ENCODE results near the gene TCOF1.

The TCOF1 gene

DNA sequence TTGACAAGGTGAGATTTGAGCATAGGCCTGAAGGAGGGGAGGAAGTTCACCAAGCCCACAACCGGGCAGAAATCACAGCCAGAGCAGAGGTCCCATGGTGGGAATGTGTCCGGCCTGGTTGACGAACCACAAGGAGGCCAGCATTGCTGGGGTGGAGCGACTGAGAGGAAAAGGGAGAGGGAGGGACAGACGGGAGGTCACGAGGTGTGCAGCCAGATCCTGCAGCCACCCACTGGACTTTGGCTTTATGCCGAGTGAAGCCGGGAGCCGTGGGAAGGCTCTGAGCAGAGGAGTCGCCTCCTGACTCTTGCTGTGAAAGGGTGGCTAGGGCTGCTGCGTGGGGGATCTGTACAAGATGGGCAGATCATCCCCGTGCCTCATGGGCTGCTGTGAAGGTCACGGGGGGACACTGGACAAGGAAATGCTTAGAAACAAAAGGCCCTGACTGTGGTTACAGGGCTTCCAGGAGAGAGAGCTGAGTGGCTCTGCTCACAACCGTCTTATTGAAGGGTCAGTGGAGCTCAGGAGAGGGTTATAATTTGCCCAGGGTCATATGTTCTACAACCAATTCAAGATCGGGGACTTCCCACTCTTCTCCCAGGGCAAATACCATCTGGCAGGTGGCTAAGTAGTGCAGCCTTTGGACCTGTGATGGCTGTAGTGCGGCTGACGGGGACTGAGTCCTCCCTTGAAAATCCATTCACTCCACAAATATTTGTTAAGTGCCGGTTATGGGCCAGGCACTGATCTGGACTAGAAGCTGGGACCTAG lies 70.8 kb downstream of the TCOF1 start:
- DNase-seq (ENCODE audit: low read depth), result no peak

DNA sequence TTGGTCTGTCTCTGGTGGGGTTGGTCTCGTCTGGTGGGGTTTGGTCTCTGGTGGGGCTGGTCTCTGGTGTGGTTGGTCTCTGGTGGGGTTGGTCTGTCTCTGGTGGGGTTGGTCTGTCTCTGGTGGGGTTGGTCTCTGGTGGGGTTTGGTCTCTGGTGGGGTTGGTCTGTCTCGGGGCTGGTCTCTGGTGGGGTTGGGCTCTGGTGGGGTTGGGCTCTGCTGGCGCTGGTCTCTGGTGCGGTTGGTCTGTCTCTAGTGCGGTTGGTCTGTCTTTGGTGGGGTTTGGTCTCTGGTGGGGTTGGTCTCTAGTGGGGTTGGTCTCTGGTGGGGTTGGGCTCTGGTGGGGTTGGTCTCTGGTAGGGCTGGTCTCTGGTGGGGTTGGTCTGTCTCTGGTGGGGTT lies 71.5 kb downstream of the TCOF1 start:
- no peak for DNase-seq (ENCODE audit: low read depth)

DNA sequence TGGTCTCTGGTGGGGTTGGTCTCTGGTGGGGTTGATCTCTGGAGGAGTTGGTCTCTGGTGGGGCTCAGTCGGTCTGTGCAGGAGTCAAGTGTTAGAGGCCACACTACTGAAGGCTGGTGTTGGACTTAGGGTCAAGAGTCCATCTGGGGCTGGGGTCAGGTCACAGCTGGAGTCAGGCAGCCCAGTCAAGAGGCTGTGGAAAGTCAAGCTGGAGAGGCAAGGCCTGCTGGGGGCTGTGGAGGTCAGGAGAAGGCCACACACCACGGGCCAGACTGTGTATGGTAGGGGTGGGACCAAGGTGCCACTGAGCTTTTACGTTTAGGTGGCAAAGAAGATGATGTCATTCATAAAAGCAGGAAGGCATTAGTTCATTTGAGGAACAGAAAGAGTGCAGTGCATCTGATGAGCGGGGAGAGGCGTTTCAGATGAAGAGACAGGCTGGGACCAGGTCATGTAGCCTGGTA lies 71.9 kb downstream of the TCOF1 start:
- no peak for DNase-seq (ENCODE audit: low read depth)

DNA sequence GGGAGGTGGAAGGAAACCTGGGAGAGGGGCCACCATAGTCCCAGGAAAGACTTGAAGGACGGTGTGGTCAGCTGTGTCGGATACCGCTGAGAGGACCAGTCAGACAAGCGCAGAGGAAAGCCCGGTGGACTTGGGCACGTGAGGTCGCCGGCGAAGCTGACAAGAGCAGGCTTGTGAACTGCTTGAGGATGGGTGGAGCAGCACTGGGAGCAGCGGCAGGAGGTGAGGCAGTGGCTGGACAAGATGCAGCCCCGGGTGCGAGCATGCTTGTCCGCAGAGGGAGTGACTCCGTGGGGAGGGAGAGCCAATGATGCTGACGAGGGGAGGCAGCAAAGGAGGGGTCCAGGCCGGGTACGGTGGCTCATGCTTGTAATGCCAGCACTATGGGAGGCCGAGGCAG lies 73.6 kb downstream of the TCOF1 start:
- DNase-seq (ENCODE audit: low read depth), result no peak

DNA sequence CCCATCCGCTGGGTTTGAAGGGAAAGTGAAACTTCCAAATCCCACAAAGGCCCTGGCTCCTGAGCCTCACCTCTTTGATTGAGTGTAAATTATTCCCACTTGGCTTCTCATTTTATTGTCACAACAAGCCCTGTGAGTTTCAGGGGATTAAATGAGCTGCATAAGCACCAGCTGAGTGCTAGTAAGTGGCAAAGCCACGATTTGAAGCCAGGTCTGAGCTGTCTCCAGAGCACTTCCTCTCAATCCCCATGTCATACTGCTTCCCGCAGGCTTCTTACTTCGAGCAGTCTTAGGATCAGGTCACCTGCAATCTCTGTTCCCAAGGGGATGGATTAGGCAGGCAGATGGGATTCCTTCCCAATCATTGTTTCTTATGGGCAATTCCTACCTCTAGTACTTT lies 74.1 kb downstream of the TCOF1 start:
- no peak for DNase-seq (ENCODE audit: low read depth)

DNA sequence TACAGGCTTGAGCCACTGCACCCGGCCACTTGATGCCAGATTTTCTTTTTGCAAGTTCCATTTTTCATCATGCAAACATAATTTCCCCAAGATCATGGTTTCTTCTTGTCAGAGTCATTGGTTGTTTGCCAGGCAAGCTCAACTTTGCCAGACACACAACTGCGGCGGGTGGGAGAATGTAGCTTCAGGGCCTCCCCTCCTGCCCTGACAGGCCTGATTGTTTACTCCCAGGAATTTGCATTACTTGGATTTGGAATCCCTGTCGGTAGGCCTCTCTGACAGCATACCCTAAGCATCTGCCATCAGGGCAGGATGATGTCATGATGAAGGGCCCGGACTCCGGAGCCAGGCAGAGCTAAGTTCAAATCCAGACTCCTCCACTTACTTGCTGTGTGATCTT lies 77.0 kb downstream of the TCOF1 start:
- no peak for DNase-seq (ENCODE audit: low read depth)

DNA sequence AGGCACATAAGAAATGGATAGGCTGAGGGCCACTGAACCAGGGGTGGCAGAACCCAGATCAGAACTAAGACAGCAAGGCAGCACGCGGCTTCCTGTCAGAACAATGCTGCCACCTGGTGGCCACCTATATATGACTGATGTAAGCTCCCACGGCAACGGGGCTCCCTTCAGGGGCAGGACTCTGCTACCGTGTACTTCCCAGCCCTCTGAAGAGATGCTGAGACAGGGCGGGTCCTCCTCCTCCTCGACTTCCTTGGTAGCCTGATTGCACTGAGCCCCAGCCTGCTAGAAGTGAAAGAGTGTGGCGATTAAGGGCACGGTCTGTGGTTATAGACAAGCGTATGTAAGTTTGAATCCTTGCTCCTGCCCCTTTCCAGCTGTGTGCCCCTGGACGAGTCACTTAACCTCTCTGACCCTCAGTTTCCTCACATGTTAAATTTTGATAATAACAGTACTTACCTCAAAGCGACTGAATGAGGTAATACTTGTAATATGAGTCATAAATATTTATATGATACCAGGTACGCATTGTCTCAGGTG lies 78.7 kb downstream of the TCOF1 start:
- peak; percentile 64 for DNase-seq (ENCODE audit: low read depth)

DNA sequence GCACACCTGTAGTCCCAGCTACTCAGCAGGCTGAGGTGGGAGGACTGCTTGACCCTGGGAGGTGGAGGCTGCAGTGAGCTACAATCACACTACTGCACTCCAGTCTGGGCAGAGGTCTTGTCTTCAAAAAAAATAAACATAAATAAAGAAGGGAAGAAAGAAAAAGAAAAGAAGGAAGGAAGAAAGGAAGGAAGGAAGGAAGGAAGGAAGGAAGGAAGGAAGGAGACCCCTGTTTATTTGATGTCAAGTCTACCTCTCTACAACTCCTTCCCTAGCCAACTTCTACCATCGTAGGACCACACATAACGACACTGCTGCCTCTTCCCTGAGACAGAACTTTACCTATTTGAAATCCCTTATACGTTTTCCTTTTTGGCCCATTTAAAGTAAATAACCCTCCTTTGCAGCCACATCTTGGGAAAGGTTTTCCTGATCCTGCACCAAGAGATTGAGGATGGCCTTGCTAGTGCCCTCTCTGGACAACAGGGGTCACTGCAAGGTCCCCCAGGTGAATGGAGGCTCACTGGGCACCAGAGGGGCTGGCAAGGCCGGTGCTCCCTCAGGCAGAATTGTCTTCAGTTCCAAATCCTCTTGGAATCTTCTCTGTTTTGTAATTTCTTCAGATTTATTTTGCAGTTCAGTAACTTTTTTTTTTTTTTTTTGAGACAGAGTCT lies 81.5 kb downstream of the TCOF1 start:
- DNase-seq (ENCODE audit: low read depth), result no peak

DNA sequence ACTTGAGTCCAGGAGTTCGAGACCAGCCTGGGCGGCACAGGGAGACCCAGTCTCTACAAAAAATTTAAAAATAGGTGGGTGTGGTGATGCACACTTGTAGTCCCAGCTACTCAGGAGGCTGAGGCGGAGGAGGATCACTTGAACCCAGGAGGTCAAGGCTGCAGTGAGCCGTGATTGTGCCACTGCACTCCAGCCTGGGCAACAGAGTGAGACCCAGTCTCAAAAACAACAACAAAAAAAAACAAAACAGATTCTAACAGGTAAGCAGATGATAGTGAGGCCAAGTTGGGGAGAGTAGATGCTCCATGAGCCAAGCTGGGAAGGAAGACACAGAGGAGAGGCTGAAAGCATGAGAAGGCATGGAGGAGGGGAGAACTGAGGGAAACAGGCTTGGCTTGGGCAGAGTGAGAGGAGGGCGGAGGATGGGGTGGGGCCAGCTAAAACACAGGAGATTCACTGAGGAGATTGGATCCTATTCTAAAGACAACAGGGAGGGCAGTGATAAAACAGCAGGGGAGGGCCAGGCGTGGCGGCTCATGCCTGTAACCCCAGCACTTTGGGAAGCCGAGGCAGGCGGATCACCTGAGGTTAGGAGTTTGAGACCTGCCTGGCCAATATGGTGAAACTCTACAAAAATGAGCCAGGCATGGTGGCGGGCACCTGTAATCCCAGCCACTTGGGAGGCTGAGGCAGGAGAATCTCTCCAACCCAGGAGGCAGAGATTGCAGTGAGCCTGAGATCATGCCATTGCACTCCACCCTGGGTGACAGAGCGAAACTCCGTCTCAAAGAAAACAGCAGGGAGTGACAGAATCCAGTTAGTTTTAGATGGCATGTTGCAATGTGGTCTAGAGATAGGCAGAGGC lies 83.7 kb downstream of the TCOF1 start:
- no peak for DNase-seq (ENCODE audit: low read depth)

DNA sequence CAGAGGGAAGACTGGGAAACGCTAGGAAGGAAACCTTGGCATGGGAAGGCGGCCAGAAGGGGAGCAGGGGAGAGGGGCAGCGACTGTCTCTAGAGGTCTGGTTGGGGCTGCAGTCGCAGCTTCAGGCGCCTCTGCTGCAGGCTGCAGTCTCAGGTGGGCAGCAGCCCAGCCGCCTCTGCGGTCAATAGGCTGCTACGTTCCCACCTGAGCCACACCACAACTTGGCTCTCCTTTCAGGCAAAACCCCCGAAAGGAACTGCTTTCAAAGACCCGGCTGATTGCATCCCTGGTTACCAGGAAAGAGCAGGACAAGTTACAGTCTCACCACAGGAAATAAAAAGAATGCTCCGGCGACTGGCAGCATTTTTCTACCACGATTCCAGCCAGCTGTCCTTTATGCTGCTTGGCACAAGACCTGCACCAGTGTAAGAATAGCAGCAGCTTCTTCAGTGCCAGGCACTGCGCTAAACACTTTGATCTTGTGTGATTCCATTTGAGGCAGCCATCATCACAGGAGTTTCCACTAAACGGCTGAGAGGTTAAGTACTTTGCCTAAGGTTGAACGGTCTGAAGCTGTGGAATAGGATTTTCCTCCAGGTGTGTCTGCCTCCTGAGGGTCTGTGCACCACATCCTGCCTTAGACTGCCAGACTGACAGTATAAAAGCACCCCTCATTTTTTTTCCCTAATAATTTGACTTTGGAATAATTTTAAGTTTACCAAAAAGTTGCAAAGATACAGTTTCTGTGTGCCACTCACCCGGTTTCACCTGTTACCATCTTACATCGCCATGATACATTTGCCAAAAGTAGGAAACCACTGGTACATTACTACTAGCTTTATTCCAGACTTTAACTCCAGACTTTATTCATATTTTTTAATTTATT lies 84.6 kb downstream of the TCOF1 start:
- no peak for DNase-seq (ENCODE audit: low read depth)

DNA sequence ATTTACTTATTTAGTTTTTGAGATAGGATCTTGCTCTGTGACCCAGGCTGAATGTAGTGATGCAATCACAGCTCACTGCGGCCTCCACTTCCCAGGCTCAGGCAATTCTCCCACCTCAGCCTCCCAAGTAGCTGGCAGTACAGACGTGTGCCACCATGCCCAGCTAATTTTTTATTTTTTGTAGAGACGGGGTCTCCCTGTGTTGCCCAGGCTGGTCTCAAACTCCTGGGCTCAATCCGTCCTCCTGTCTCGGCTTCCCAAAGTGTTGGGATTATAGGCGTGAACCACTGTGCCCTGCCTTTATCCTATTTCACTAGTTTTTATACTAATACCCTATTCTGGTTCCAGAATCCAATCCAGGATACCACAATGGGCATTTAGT lies 85.2 kb downstream of the TCOF1 start:
- no peak for DNase-seq (ENCODE audit: low read depth)

DNA sequence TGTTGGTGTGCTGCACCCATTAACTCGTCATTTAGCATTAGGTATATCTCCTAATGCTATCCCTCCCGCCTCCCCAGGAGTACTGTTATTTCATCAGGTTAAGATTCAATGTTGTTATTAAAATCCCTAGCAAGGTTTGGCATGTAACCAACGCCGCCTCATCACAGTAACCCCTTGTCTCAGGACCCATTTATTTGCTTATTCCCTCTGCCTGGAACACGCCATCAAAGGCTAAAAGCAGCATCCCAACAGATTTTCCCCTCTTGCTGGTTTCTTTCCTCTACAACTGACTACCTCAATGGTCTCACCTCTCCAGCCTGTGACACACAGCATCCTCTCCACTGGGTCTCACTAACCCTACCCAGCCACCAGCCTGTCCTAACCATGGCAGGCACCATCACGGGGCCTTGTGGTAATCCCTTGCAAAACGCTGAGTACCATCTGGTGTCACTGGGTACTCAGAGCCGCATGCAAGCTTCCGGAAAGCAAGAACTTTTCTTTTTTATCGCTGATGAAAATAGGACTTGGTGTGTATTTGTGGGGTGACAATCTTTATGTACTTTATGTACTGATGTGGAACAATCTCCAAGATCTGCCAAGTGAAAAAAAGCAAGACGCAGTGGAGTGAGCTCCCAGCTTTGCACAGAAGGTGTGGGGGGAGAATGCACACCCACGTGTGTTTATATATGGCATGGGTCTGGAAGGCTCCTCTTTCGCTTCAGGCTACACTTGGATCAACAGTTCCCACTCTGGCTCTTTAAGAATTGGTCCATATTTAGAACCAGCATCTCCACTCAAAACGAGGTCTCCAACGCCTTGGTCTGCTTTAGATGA lies 86.0 kb downstream of the TCOF1 start:
- no peak for DNase-seq (ENCODE audit: low read depth)

DNA sequence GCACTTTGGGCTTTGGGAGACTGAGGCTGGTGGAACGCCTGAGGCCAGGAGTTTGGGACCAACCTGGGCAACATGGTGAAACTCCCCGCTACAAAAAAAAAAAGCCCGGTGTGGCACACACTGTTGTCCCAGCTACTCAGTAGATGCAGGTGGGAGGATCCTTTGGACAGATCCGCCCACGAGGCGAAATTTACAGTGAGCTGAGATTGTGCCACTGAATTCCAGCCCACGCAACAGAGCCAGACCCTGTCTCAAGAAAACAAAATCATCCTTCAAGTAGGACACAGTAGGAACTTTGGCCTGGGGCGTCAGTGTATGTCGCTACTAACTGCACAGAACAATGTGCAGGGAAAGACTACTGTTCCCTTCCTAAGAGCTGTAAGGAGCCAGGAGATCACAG lies 87.3 kb downstream of the TCOF1 start:
- DNase-seq (ENCODE audit: low read depth), result no peak

DNA sequence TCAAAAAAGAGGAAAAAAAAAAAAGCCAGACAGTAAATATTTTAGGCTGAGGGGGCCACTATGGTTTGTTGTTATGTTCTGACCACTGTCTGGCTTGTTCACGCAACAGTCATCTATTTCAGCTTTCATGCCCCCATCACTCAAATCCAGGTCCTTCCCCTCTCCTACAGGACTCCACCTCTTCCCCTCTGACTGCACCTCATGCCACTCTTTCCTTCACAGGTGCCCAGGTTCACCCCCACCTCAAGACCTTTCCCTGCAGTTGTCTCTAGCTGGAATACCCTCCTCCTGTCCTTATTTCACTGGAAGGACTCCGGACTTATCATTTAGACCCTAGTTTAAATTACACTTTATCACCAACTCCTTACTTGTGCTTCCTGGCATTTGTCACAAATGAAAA lies 88.6 kb downstream of the TCOF1 start:
- DNase-seq (ENCODE audit: low read depth), result no peak

DNA sequence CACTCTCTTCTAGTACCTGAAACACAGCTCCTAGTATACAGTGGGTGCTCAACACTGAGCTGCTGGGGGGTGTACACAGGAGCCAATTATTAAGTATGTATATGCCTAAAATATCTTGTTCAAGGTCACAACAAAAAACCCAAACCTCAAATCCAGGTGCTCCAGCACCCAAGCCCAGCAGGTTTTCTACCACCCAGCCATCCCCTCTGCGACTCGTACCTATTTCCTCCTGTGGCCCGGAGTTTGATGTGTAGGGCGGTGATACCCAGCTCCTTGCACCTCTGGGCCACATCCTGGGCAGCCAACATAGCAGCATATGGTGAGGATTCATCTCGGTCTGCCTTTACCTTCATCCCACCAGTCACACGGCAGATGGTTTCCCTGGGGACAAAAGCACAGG lies 89.1 kb downstream of the TCOF1 start:
- DNase-seq (ENCODE audit: low read depth), result no peak

DNA sequence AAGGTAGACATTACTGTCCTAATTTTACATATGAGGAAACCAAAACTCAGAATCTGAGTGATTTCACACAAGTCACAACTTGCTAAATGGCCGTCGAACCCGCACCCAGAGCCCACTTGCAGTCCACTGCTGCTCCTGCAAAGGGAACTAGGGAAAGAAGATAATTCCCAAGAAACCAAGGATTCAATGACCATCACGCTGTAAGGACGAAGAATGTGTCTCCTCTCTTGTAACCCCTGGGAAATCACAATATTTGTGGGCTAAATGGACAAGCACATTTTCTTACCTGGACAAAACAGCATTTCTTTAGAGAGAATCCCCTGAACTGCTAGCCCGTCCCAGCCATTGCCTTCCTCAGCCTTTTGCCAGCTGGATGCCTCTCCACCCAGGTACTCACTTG lies 89.7 kb downstream of the TCOF1 start:
- DNase-seq (ENCODE audit: low read depth), result no peak

DNA sequence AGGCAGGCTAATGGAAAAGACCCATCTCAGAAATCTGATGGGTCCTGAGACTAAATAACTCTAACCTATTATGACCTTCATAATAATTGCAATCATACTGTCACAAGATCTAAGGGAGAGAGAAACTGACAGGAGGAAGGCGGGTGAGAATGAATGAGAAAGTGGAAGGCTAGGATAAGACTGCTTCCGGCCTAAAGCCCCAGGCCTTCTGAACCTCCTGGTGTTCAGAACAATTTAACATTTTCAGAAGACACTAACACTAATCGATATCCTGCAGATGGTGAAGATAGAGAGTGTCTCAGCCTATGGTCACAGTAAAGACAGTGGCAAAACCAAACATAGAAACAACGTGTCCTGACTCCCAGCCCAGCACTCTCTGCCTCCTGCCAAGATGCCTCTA lies 90.8 kb downstream of the TCOF1 start:
- no peak for DNase-seq (ENCODE audit: low read depth)

DNA sequence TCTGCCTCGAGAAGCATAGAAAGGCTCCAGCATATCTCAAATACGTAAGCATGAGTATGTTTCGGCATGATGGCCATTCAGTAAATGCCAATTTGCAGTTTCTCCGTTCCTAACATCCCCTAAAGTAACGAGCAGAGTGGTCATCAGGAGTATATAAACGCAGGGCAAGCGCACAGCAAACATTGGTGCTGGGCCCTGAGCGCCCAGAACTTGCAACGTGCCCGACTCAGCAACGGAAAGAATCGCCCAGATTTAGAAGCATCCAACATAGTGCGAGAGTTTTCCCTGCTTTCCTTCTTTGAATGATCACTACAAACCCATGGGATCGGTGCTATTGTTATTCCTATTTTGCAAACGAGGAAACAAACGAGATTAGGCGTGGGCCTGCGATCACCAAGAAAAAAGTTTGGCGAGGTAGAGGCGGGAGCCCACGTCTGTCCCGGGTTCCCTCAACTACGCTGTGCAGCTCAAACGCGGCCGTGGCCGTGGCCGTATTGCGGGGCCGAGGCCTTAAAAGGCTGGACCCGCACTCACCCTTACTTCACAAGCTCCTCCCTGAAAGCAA lies 91.5 kb downstream of the TCOF1 start:
- DNase-seq (ENCODE audit: low read depth), result no peak

All from HS-5 (cell line).